ENCODE results near the gene DEXI.

Gene DEXI

GRCh38 chr16:10978871-10979446 lies 36.7 kb upstream of the DEXI start:
- DNase-seq = no peak
- ChIA-PET CTCF (interaction anchor here (0.9 to 1.0 kb wide), 2 partner anchors 8 to 380 kb away, joined by 3 to 4 read pairs; no protein-coding TSS in a partner anchor), POLR2A (no interaction called here)
- Histone ChIP-seq H3K27ac (ENCODE audit: insufficient read depth in 1 of 2, low read depth in 1 of 2, low read length in 2 of 2, poor library complexity in 1 of 2, severe bottlenecking in 2 of 2) (no peak overlapping the region), H3K4me3 (ENCODE audit: control insufficient read depth in 1 of 7, extremely low read depth in 1 of 7, insufficient read depth in 4 of 7, low read depth in 2 of 7, low read length in 6 of 7) (no peak overlapping the region), H3K27me3 (replicated peaks in 2 of 5; ENCODE audit: control insufficient read depth in 4 of 5, insufficient read depth in 5 of 5, low read length in 4 of 5) (no peaks in the 10 kb centered on the region), H3K4me1 (ENCODE audit: control extremely low read depth in 1 of 4, control insufficient read depth in 4 of 4, insufficient read depth in 4 of 4, low read length in 3 of 4) (peaks cover 0 to 3% (median 0%) of the 10 kb centered on the region in 4 experiments), H3K36me3 (ENCODE audit: control insufficient read depth in 4 of 4, insufficient read depth in 4 of 4, low read length in 3 of 4) (peaks cover 4 to 57% (median 40%) of the 10 kb centered on the region in 4 experiments), H3K9me3 (ENCODE audit: control extremely low read depth in 1 of 5, control insufficient read depth in 4 of 5, insufficient read depth in 2 of 5, low read depth in 1 of 5, low read length in 4 of 5) (no peaks in the 10 kb centered on the region)
- WGBS (ENCODE audit: insufficient coverage) = 93% methylated on average over 8 of the region's 14 CpGs

- Histone ChIP-seq H3K9me3 (ENCODE audit: control extremely low read depth in 1 of 5, control insufficient read depth in 4 of 5, insufficient read depth in 2 of 5, low read depth in 1 of 5, low read length in 4 of 5) (no peaks in the 10 kb centered on the region), H3K4me3 (ENCODE audit: control insufficient read depth in 1 of 7, extremely low read depth in 1 of 7, insufficient read depth in 4 of 7, low read depth in 2 of 7, low read length in 6 of 7) (no peak overlapping the region), H3K36me3 (ENCODE audit: control insufficient read depth in 4 of 4, insufficient read depth in 4 of 4, low read length in 3 of 4) (peaks cover 5 to 56% (median 38%) of the 10 kb centered on the region in 4 experiments), H3K27ac (ENCODE audit: insufficient read depth in 1 of 2, low read depth in 1 of 2, low read length in 2 of 2, poor library complexity in 1 of 2, severe bottlenecking in 2 of 2) (no peak overlapping the region), H3K4me1 (ENCODE audit: control extremely low read depth in 1 of 4, control insufficient read depth in 4 of 4, insufficient read depth in 4 of 4, low read length in 3 of 4) (peaks cover 0 to 5% (median 0%) of the 10 kb centered on the region in 4 experiments), H3K27me3 (replicated peaks in 2 of 5; ENCODE audit: control insufficient read depth in 4 of 5, insufficient read depth in 5 of 5, low read length in 4 of 5) (no peaks in the 10 kb centered on the region)
- no peak for DNase-seq
- POLR2A ChIA-PET = no interaction called here
- whole genome bisulfite sequencing (ENCODE audit: insufficient coverage) = 98% methylated on average over 6 of the region's 6 CpGs
- CTCF ChIA-PET = no interaction called here
Observed at GRCh38 chr16:10978124-10978523, 35.9 kb upstream of the DEXI start.

- ChIA-PET POLR2A (no interaction called here), CTCF (interaction anchor here (1.0 to 1.9 kb wide), 3 partner anchors 11 to 737 kb away, joined by 3 to 6 read pairs (median 3); no protein-coding TSS in a partner anchor)
- no peaks in the 10 kb centered on the region for H3K27me3 ChIP-seq (replicated peaks in 2 of 5; ENCODE audit: control insufficient read depth in 4 of 5, insufficient read depth in 5 of 5, low read length in 4 of 5)
- no peak for DNase-seq
- no peaks in the 10 kb centered on the region for H3K9me3 ChIP-seq (ENCODE audit: control extremely low read depth in 1 of 5, control insufficient read depth in 4 of 5, insufficient read depth in 2 of 5, low read depth in 1 of 5, low read length in 4 of 5)
- H3K4me3 ChIP-seq (ENCODE audit: control insufficient read depth in 1 of 7, extremely low read depth in 1 of 7, insufficient read depth in 4 of 7, low read depth in 2 of 7, low read length in 6 of 7) = no peak overlapping the region
- WGBS (ENCODE audit: insufficient coverage) = 89% methylated on average over 3 of the region's 3 CpGs
- H3K4me1 ChIP-seq (ENCODE audit: control extremely low read depth in 1 of 4, control insufficient read depth in 4 of 4, insufficient read depth in 4 of 4, low read length in 3 of 4) = peaks cover 2 to 20% (median 10%) of the 10 kb centered on the region in 4 experiments
- no peak overlapping the region for H3K27ac ChIP-seq (ENCODE audit: insufficient read depth in 1 of 2, low read depth in 1 of 2, low read length in 2 of 2, poor library complexity in 1 of 2, severe bottlenecking in 2 of 2)
- peaks cover 6 to 53% (median 35%) of the 10 kb centered on the region in 4 experiments for H3K36me3 ChIP-seq (ENCODE audit: control insufficient read depth in 4 of 4, insufficient read depth in 4 of 4, low read length in 3 of 4)
Observed at GRCh38 chr16:10976634-10977033, 34.4 kb upstream of the DEXI start.

- no peak overlapping the region for H3K4me3 ChIP-seq (ENCODE audit: control insufficient read depth in 1 of 7, extremely low read depth in 1 of 7, insufficient read depth in 4 of 7, low read depth in 2 of 7, low read length in 6 of 7)
- H3K36me3 ChIP-seq (ENCODE audit: control insufficient read depth in 4 of 4, insufficient read depth in 4 of 4, low read length in 3 of 4) = peaks cover 6 to 49% (median 27%) of the 10 kb centered on the region in 4 experiments
- H3K4me1 ChIP-seq (ENCODE audit: control extremely low read depth in 1 of 4, control insufficient read depth in 4 of 4, insufficient read depth in 4 of 4, low read length in 3 of 4) = peaks cover 2 to 21% (median 15%) of the 10 kb centered on the region in 4 experiments
- no peaks in the 10 kb centered on the region for H3K27me3 ChIP-seq (replicated peaks in 2 of 5; ENCODE audit: control insufficient read depth in 4 of 5, insufficient read depth in 5 of 5, low read length in 4 of 5)
- WGBS (ENCODE audit: insufficient coverage) = 86% methylated on average over 9 of the region's 12 CpGs
- CTCF ChIA-PET = interaction anchor here (0.8 to 3.9 kb wide), 8 partner anchors 9 to 383 kb away, joined by 3 to 31 read pairs (median 7); partner anchors contain the start of gene SOCS1
- POLR2A ChIA-PET = interaction anchor here (1.0 kb wide), 1 partner anchor 80 kb away, joined by 3 read pairs; no protein-coding TSS in a partner anchor
- H3K9me3 ChIP-seq (ENCODE audit: control extremely low read depth in 1 of 5, control insufficient read depth in 4 of 5, insufficient read depth in 2 of 5, low read depth in 1 of 5, low read length in 4 of 5) = no peaks in the 10 kb centered on the region
- peak overlapping the region in 1 of 2 experiments; percentile 29 for H3K27ac ChIP-seq (ENCODE audit: insufficient read depth in 1 of 2, low read depth in 1 of 2, low read length in 2 of 2, poor library complexity in 1 of 2, severe bottlenecking in 2 of 2)
- DNase-seq = no peak
Observed at GRCh38 chr16:10972819-10973464, 30.7 kb upstream of the DEXI start.

- Histone ChIP-seq H3K4me3 (ENCODE audit: control insufficient read depth in 1 of 7, extremely low read depth in 1 of 7, insufficient read depth in 4 of 7, low read depth in 2 of 7, low read length in 6 of 7) (no peak overlapping the region), H3K36me3 (ENCODE audit: control insufficient read depth in 4 of 4, insufficient read depth in 4 of 4, low read length in 3 of 4) (peaks cover 6 to 51% (median 24%) of the 10 kb centered on the region in 4 experiments), H3K9me3 (ENCODE audit: control extremely low read depth in 1 of 5, control insufficient read depth in 4 of 5, insufficient read depth in 2 of 5, low read depth in 1 of 5, low read length in 4 of 5) (no peaks in the 10 kb centered on the region), H3K27me3 (replicated peaks in 2 of 5; ENCODE audit: control insufficient read depth in 4 of 5, insufficient read depth in 5 of 5, low read length in 4 of 5) (no peaks in the 10 kb centered on the region), H3K4me1 (ENCODE audit: control extremely low read depth in 1 of 4, control insufficient read depth in 4 of 4, insufficient read depth in 4 of 4, low read length in 3 of 4) (peaks cover 2 to 21% (median 17%) of the 10 kb centered on the region in 4 experiments), H3K27ac (ENCODE audit: insufficient read depth in 1 of 2, low read depth in 1 of 2, low read length in 2 of 2, poor library complexity in 1 of 2, severe bottlenecking in 2 of 2) (peak overlapping the region in 1 of 2 experiments; percentile 29)
- POLR2A ChIA-PET = interaction anchor here (1.0 kb wide), 1 partner anchor 80 kb away, joined by 3 read pairs; no protein-coding TSS in a partner anchor
- CTCF ChIA-PET = interaction anchor here (0.8 to 3.9 kb wide), 9 partner anchors 8 to 400 kb away, joined by 3 to 31 read pairs (median 5); partner anchors contain the start of gene SOCS1
- WGBS (ENCODE audit: insufficient coverage) = 23% methylated on average over 3 of the region's 4 CpGs
- DNase-seq = peak in 2 of 3 donors; percentile 43 to 64
Observed at GRCh38 chr16:10972108-10972818, 30.0 kb upstream of the DEXI start.

- H3K9me3 ChIP-seq (ENCODE audit: control extremely low read depth in 1 of 5, control insufficient read depth in 4 of 5, insufficient read depth in 2 of 5, low read depth in 1 of 5, low read length in 4 of 5) = no peaks in the 10 kb centered on the region
- no peaks in the 10 kb centered on the region for H3K27me3 ChIP-seq (replicated peaks in 2 of 5; ENCODE audit: control insufficient read depth in 4 of 5, insufficient read depth in 5 of 5, low read length in 4 of 5)
- H3K4me3 ChIP-seq (ENCODE audit: control insufficient read depth in 1 of 7, extremely low read depth in 1 of 7, insufficient read depth in 4 of 7, low read depth in 2 of 7, low read length in 6 of 7) = no peak overlapping the region
- WGBS (ENCODE audit: insufficient coverage) = 90% methylated on average over 3 of the region's 3 CpGs
- H3K36me3 ChIP-seq (ENCODE audit: control insufficient read depth in 4 of 4, insufficient read depth in 4 of 4, low read length in 3 of 4) = peaks cover 4 to 49% (median 19%) of the 10 kb centered on the region in 4 experiments
- ChIA-PET POLR2A (interaction anchor here (1.0 kb wide), 1 partner anchor 284 kb away, joined by 5 read pairs; the partner anchor contains the start of gene SOCS1), CTCF (interaction anchor here (0.7 to 3.9 kb wide), 15 partner anchors 7 to 401 kb away, joined by 3 to 31 read pairs (median 3); partner anchors contain the start of gene SOCS1)
- no peak overlapping the region for H3K27ac ChIP-seq (ENCODE audit: insufficient read depth in 1 of 2, low read depth in 1 of 2, low read length in 2 of 2, poor library complexity in 1 of 2, severe bottlenecking in 2 of 2)
- peak; percentile 70 to 78 (median 71) for DNase-seq
- H3K4me1 ChIP-seq (ENCODE audit: control extremely low read depth in 1 of 4, control insufficient read depth in 4 of 4, insufficient read depth in 4 of 4, low read length in 3 of 4) = peaks cover 3 to 28% (median 19%) of the 10 kb centered on the region in 4 experiments
Observed at GRCh38 chr16:10971560-10971961, 29.3 kb upstream of the DEXI start.
